WTC11 (cell line): ENCODE data around the gene RAPGEF6. TPM values are rescaled to one million over a fixed set of nuclear protein-coding genes. Genes with fewer than 3 reads are reported as not detected.

ENCODE experiments used
- ATAC-seq: fragments of 200-7000 bp; cut with Tn5 transposase; 2 replicates; pipeline ENCODE4 v1.10.0; 2021; ENCODE audit warnings: mild to moderate bottlenecking, moderate library complexity
- CTCF ChIA-PET: fragments of 300-600 bp; sonication (Branson Sonifier 250); formaldehyde crosslinking; loops from one replicate; lab custom pipeline; 2021; ENCODE audit warnings: antibody characterized with exemption; lab: Charles Lee
- POLR2A ChIA-PET: fragments of 350-600 bp; sonication (Branson Sonifier 250); formaldehyde crosslinking; loops from one replicate; lab custom pipeline; 2021; ENCODE audit warnings: antibody characterized with exemption; lab: Charles Lee
- DNase-seq: peaks from one replicate; pipeline ENCODE4 v3.0.0; 2021; ENCODE audit warnings: low spot score
- H3K27ac Mint-ChIP-seq: 2 replicates; pipeline ENCODE4 v1.8.0; 2021; ENCODE audit warnings: mixed read lengths
- H3K27me3 Mint-ChIP-seq: 2 replicates; pipeline ENCODE4 v1.8.0; 2021; ENCODE audit warnings: low read depth, mild to moderate bottlenecking, moderate library complexity, mixed read lengths
- H3K36me3 Mint-ChIP-seq: 2 replicates; pipeline ENCODE4 v1.8.0; 2021; ENCODE audit warnings: mixed read lengths
- H3K4me1 Mint-ChIP-seq: 2 replicates; pipeline ENCODE4 v1.8.0; 2022; ENCODE audit warnings: mixed read lengths
- H3K4me3 Mint-ChIP-seq: 2 replicates; pipeline ENCODE4 v1.8.0; 2021; ENCODE audit warnings: mild to moderate bottlenecking, moderate library complexity, mixed read lengths
- H3K9me3 Mint-ChIP-seq: 2 replicates; pipeline ENCODE4 v1.8.0; 2021; ENCODE audit warnings: mixed read lengths
- ATF6 ChIP-seq: sonication (generic); formaldehyde crosslinking; IDR thresholded peaks from 2 replicates; pipeline ENCODE4 v1.8.1; 2023; ENCODE audit warnings: mild to moderate bottlenecking, missing genetic modification reagents
- CREM ChIP-seq: sonication (generic); formaldehyde crosslinking; IDR thresholded peaks from 2 replicates; pipeline ENCODE4 v1.8.1; 2022; ENCODE audit warnings: mild to moderate bottlenecking, missing genetic modification reagents, moderate library complexity
- CTCF ChIP-seq: fragments of 200-600 bp; IDR thresholded peaks from 2 replicates; pipeline ENCODE4 v1.8.0; 2022; ENCODE audit warnings: antibody characterized with exemption
- GABPB1 ChIP-seq: sonication (generic); formaldehyde crosslinking; IDR thresholded peaks from 2 replicates; pipeline ENCODE4 v1.8.1; 2023; ENCODE audit warnings: mild to moderate bottlenecking, missing genetic modification reagents
- JUN ChIP-seq: sonication (generic); formaldehyde crosslinking; IDR thresholded peaks from 2 replicates; pipeline ENCODE4 v1.8.0; 2023; ENCODE audit warnings: mild to moderate bottlenecking, missing genetic modification reagents
- MXD4 ChIP-seq: fragments of 250-450 bp; sonication (Bioruptor Pico); IDR thresholded peaks from 2 replicates; pipeline ENCODE4 v1.8.0; 2021; ENCODE audit warnings: mild to moderate bottlenecking, moderate library complexity, borderline replicate concordance
- NFE2L1 ChIP-seq: sonication (generic); formaldehyde crosslinking; IDR thresholded peaks from 2 replicates; pipeline ENCODE4 v1.8.1; 2023; ENCODE audit warnings: missing genetic modification reagents
- PREB ChIP-seq: sonication (generic); formaldehyde crosslinking; IDR thresholded peaks from 2 replicates; pipeline ENCODE4 v1.8.1; 2022; ENCODE audit warnings: mild to moderate bottlenecking, missing genetic modification reagents, moderate library complexity, borderline replicate concordance
- SOX15 ChIP-seq: fragments of 250-450 bp; sonication (Bioruptor Pico); IDR thresholded peaks from 2 replicates; pipeline ENCODE4 v1.9.0; 2021; ENCODE audit warnings: mild to moderate bottlenecking
- SP1 ChIP-seq: sonication (generic); formaldehyde crosslinking; conservative IDR thresholded peaks from 2 replicates; pipeline ENCODE4 v1.8.1; 2022; ENCODE audit warnings: missing genetic modification reagents
- ZMAT4 ChIP-seq: fragments of 250-450 bp; sonication (Bioruptor Pico); IDR thresholded peaks from 2 replicates; pipeline ENCODE4 v1.9.0; 2021; ENCODE audit warnings: mild to moderate bottlenecking
- ZNF121 ChIP-seq: sonication (generic); formaldehyde crosslinking; IDR thresholded peaks from 2 replicates; pipeline ENCODE4 v1.8.0; 2023; ENCODE audit warnings: missing genetic modification reagents
- ZNF281 ChIP-seq: sonication (generic); formaldehyde crosslinking; IDR thresholded peaks from 2 replicates; pipeline ENCODE4 v1.8.0; 2023; ENCODE audit warnings: mild to moderate bottlenecking, missing genetic modification reagents
- ZNF396 ChIP-seq: fragments of 250-450 bp; sonication (Bioruptor Pico); IDR thresholded peaks from 2 replicates; pipeline ENCODE4 v1.8.0; 2021; ENCODE audit warnings: mild to moderate bottlenecking, moderate library complexity, borderline replicate concordance
- total RNA-seq: library from RNA; stranded (reverse); gene quantifications from 3 replicates; pipeline ENCODE4 v1.2.3, GENCODE V29; 2021
- TF ChIP-seq, protein P1 (sequence below): sonication (generic); formaldehyde crosslinking; IDR thresholded peaks from 2 replicates; pipeline ENCODE4 v1.8.1; 2022; ENCODE audit warnings: low read depth, missing genetic modification reagents, borderline replicate concordance
- TF ChIP-seq, protein P2 (sequence below): sonication (generic); formaldehyde crosslinking; IDR thresholded peaks from 2 replicates; pipeline ENCODE4 v1.8.1; 2022; ENCODE audit warnings: missing genetic modification reagents, borderline replicate concordance
- TF ChIP-seq, protein P3 (sequence below): sonication (generic); formaldehyde crosslinking; IDR thresholded peaks from 2 replicates; pipeline ENCODE4 v1.8.0; 2022; ENCODE audit warnings: missing genetic modification reagents
- TF ChIP-seq, protein P4 (sequence below): sonication (generic); formaldehyde crosslinking; IDR thresholded peaks from 2 replicates; pipeline ENCODE4 v1.8.1; 2023; ENCODE audit warnings: mild to moderate bottlenecking, missing genetic modification reagents

The RAPGEF6 gene
- total RNA-seq, 1 experiment from 2014 or later, result 18.0 TPM

DNA sequence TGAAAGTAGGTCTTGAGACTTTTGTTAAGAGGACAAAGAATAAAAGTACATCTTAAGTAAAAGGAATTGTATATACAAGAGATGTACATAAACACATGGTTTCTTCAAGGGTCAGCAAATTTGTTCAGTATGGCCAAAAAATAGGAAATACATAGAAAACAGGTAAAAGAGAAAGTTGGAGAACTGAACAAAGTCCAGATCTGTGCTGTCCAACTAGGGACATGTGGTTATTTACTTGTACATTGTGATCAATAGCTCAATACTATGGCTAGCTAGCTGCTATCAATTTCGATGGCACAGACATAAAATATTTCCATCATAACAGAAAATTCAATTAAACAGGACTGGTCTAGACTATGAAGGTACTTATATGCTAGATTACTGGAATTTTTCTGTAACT is 92.3 kb downstream of the RAPGEF6 start:
- ChIA-PET POLR2A (no interaction called here), CTCF (no interaction called here)
- Mint-ChIP-seq H3K4me1 (no peaks in the 10 kb centered on the region), H3K4me3 (no peak overlapping the region), H3K27ac (no peak overlapping the region), H3K9me3 (no peaks in the 10 kb centered on the region), H3K27me3 (no peaks in the 10 kb centered on the region), H3K36me3 (no peaks in the 10 kb centered on the region; the same call in 1 of the 2 replicates)
- TF ChIP-seq ZNF121 (CRISPR knock-in tag) (no peak), SP1 (CRISPR knock-in tag) (no peak), ZNF396 (CRISPR knock-in tag) (no peak), JUN (CRISPR knock-in tag) (no peak), PREB (CRISPR knock-in tag) (no peak), SOX15 (no peak), ZMAT4 (CRISPR knock-in tag) (no peak), NFE2L1 (no peak)
- TF ChIP-seq, protein P1, sequence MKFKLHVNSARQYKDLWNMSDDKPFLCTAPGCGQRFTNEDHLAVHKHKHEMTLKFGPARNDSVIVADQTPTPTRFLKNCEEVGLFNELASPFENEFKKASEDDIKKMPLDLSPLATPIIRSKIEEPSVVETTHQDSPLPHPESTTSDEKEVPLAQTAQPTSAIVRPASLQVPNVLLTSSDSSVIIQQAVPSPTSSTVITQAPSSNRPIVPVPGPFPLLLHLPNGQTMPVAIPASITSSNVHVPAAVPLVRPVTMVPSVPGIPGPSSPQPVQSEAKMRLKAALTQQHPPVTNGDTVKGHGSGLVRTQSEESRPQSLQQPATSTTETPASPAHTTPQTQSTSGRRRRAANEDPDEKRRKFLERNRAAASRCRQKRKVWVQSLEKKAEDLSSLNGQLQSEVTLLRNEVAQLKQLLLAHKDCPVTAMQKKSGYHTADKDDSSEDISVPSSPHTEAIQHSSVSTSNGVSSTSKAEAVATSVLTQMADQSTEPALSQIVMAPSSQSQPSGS (CRISPR knock-in tag), result no peak
- no peak for DNase-seq
- ATAC-seq, result no peak

DNA sequence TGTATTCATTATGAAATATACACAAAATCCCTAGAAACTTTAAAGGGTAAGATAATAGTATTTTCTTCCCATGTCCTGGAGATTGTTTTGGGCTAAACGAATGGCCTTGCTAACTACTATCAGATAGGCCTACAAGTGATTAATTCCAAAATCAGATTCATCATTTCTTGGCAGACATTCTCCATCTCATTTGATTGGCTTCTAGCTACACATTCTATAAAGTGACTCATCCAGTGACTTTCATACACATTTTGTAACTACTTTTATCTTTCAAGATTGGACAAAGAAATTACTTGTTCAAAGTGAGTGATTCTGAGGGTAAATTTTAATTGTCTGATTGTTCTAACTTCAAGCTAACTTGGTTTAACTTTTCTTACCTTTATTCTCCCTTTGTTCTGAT is 93.3 kb downstream of the RAPGEF6 start:
- Mint-ChIP-seq H3K4me1 (no peaks in the 10 kb centered on the region), H3K27ac (no peak overlapping the region), H3K27me3 (no peaks in the 10 kb centered on the region), H3K36me3 (no peaks in the 10 kb centered on the region; the same call in 1 of the 2 replicates), H3K9me3 (no peaks in the 10 kb centered on the region), H3K4me3 (no peak overlapping the region)
- DNase-seq (no peak), ATAC-seq (no peak)
- ChIA-PET CTCF (no interaction called here), POLR2A (no interaction called here)
- no peak for TF ChIP-seq GABPB1 (CRISPR knock-in tag)
- no peak for TF ChIP-seq CREM (CRISPR knock-in tag)
- TF ChIP-seq CTCF, result no peak
- no peak for TF ChIP-seq MXD4 (CRISPR knock-in tag)
- TF ChIP-seq, protein P2, sequence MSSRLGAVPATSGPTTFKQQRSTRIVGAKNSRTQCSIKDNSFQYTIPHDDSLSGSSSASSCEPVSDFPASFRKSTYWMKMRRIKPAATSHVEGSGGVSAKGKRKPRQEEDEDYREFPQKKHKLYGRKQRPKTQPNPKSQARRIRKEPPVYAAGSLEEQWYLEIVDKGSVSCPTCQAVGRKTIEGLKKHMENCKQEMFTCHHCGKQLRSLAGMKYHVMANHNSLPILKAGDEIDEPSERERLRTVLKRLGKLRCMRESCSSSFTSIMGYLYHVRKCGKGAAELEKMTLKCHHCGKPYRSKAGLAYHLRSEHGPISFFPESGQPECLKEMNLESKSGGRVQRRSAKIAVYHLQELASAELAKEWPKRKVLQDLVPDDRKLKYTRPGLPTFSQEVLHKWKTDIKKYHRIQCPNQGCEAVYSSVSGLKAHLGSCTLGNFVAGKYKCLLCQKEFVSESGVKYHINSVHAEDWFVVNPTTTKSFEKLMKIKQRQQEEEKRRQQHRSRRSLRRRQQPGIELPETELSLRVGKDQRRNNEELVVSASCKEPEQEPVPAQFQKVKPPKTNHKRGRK, result no peak
- TF ChIP-seq, protein P3, sequence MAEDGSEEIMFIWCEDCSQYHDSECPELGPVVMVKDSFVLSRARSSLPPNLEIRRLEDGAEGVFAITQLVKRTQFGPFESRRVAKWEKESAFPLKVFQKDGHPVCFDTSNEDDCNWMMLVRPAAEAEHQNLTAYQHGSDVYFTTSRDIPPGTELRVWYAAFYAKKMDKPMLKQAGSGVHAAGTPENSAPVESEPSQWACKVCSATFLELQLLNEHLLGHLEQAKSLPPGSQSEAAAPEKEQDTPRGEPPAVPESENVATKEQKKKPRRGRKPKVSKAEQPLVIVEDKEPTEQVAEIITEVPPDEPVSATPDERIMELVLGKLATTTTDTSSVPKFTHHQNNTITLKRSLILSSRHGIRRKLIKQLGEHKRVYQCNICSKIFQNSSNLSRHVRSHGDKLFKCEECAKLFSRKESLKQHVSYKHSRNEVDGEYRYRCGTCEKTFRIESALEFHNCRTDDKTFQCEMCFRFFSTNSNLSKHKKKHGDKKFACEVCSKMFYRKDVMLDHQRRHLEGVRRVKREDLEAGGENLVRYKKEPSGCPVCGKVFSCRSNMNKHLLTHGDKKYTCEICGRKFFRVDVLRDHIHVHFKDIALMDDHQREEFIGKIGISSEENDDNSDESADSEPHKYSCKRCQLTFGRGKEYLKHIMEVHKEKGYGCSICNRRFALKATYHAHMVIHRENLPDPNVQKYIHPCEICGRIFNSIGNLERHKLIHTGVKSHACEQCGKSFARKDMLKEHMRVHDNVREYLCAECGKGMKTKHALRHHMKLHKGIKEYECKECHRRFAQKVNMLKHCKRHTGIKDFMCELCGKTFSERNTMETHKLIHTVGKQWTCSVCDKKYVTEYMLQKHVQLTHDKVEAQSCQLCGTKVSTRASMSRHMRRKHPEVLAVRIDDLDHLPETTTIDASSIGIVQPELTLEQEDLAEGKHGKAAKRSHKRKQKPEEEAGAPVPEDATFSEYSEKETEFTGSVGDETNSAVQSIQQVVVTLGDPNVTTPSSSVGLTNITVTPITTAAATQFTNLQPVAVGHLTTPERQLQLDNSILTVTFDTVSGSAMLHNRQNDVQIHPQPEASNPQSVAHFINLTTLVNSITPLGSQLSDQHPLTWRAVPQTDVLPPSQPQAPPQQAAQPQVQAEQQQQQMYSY (CRISPR knock-in tag), result no peak
- no peak for TF ChIP-seq ATF6
- TF ChIP-seq, protein P4, sequence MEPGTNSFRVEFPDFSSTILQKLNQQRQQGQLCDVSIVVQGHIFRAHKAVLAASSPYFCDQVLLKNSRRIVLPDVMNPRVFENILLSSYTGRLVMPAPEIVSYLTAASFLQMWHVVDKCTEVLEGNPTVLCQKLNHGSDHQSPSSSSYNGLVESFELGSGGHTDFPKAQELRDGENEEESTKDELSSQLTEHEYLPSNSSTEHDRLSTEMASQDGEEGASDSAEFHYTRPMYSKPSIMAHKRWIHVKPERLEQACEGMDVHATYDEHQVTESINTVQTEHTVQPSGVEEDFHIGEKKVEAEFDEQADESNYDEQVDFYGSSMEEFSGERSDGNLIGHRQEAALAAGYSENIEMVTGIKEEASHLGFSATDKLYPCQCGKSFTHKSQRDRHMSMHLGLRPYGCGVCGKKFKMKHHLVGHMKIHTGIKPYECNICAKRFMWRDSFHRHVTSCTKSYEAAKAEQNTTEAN (CRISPR knock-in tag), result no peak
- TF ChIP-seq ZNF396 (CRISPR knock-in tag), result no peak
- no peak for TF ChIP-seq ZNF281
